Measurements from ENCODE around the gene MFAP4.

The MFAP4 gene

GRCh38 chr17:19414396-19415280 lies 27.6 kb upstream of the MFAP4 start:
- TF ChIP-seq CTCF (IDR thresholded peaks at IDR 0.05; ENCODE audit: borderline replicate concordance, insufficient read depth, low read depth, low read length) = no peak
- H3K4me3 ChIP-seq (ENCODE audit: low read depth, low read length) = no peak overlapping the region

GRCh38 chr17:19413761-19414160 lies 26.8 kb upstream of the MFAP4 start:
- no peak for TF ChIP-seq CTCF (IDR thresholded peaks at IDR 0.05; ENCODE audit: borderline replicate concordance, insufficient read depth, low read depth, low read length)

GRCh38 chr17:19412984-19413383 lies 26.0 kb upstream of the MFAP4 start:
- TF ChIP-seq CTCF (IDR thresholded peaks at IDR 0.05; ENCODE audit: borderline replicate concordance, insufficient read depth, low read depth, low read length) = no peak

More at GRCh38 chr17:19413761-19414160, 26.8 kb upstream of the MFAP4 start:
- H3K4me3 ChIP-seq (ENCODE audit: low read depth, low read length) = no peak overlapping the region

GRCh38 chr17:19412510-19412909 lies 25.5 kb upstream of the MFAP4 start:
- no peak for TF ChIP-seq CTCF (IDR thresholded peaks at IDR 0.05; ENCODE audit: borderline replicate concordance, insufficient read depth, low read depth, low read length)
- no peak overlapping the region for H3K4me3 ChIP-seq (ENCODE audit: low read depth, low read length)

More at GRCh38 chr17:19412984-19413383, 26.0 kb upstream of the MFAP4 start:
- H3K4me3 ChIP-seq (ENCODE audit: low read depth, low read length) = no peak overlapping the region

GRCh38 chr17:19411631-19412030 lies 24.6 kb upstream of the MFAP4 start:
- no peak overlapping the region for H3K4me3 ChIP-seq (ENCODE audit: low read depth, low read length)
- TF ChIP-seq CTCF (IDR thresholded peaks at IDR 0.05; ENCODE audit: borderline replicate concordance, insufficient read depth, low read depth, low read length) = no peak

- H3K4me3 ChIP-seq (ENCODE audit: low read depth, low read length) = no peak within 1 kb of the TSS
Observed at GRCh38 chr17:19410875-19411620, 24.1 kb upstream of the MFAP4 start, which contains the start of gene RNF112. TSS of gene RNF112 (plus strand) at chr17:19411232. CDS start at chr17:19411409, 177 bp downstream.

More at GRCh38 chr17:19410875-19411620, 24.1 kb upstream of the MFAP4 start, which contains the start of gene RNF112:
- TF ChIP-seq CTCF (IDR thresholded peaks at IDR 0.05; ENCODE audit: borderline replicate concordance, insufficient read depth, low read depth, low read length) = no peak
